GM18507 (cell line): ENCODE measurements around the gene PRKN.
"Not testable (repeated sequence)": the region's sequence is repeated elsewhere in the genome, so short reads cannot be mapped to it uniquely, and the experiment has no call there.

ENCODE experiments used
- DNase-seq: peaks from one replicate; pipeline ENCODE4 v3.0.0; 2011; ENCODE audit warnings: low read depth; ENCODE audit not compliant: insufficient read length; ENCODE audit errors: extremely low spot score
- FAIRE-seq: peaks from 2 replicates; lab custom pipeline; 2011; peaks lifted over from hg19 to GRCh38; lab: Jason Lieb, UNC

The PRKN gene

GRCh38 chr6:161344626-161345025, 1382.9 kb downstream of the PRKN start:
- FAIRE-seq = no peak
- no peak for DNase-seq

- DNase-seq = no peak
- FAIRE-seq = no peak
These were observed 1385.5 kb downstream of the PRKN start for GRCh38 chr6:161342039-161342438.

GRCh38 chr6:161341638-161342037, 1385.9 kb downstream of the PRKN start:
- DNase-seq (no peak), FAIRE-seq (no peak)

- FAIRE-seq = no peak
These were observed 1389.6 kb downstream of the PRKN start for GRCh38 chr6:161338015-161338414.

GRCh38 chr6:161336479-161336878, 1391.1 kb downstream of the PRKN start:
- DNase-seq (no peak), FAIRE-seq (no peak)

More at GRCh38 chr6:161338015-161338414, 1389.6 kb downstream of the PRKN start:
- no peak for DNase-seq

- DNase-seq (no peak), FAIRE-seq (no peak)
These were observed 1394.2 kb downstream of the PRKN start for GRCh38 chr6:161333410-161333809.

GRCh38 chr6:161331402-161332081, 1396.0 kb downstream of the PRKN start:
- not testable (repeated sequence) for FAIRE-seq, DNase-seq

GRCh38 chr6:161327360-161327953, 1400.1 kb downstream of the PRKN start:
- DNase-seq = no peak

GRCh38 chr6:161319231-161319630, 1408.3 kb downstream of the PRKN start:
- DNase-seq (no peak), FAIRE-seq (no peak)

More at GRCh38 chr6:161327360-161327953, 1400.1 kb downstream of the PRKN start:
- FAIRE-seq = no peak

- DNase-seq (no peak), FAIRE-seq (no peak)
These were observed 1409.1 kb downstream of the PRKN start for GRCh38 chr6:161318456-161318855.

GRCh38 chr6:161316531-161316930, 1411.0 kb downstream of the PRKN start:
- DNase-seq = no peak
- no peak for FAIRE-seq

GRCh38 chr6:161315246-161315917, 1412.2 kb downstream of the PRKN start:
- DNase-seq, FAIRE-seq: not testable (repeated sequence)

GRCh38 chr6:161314541-161315245, 1412.9 kb downstream of the PRKN start:
- not testable (repeated sequence) for FAIRE-seq, DNase-seq

- DNase-seq (no peak), FAIRE-seq (no peak)
These were observed 1413.5 kb downstream of the PRKN start for GRCh38 chr6:161313940-161314509.

- FAIRE-seq = not testable (repeated sequence)
These were observed 1414.1 kb downstream of the PRKN start for GRCh38 chr6:161313475-161313874.

GRCh38 chr6:161309774-161310173, 1417.8 kb downstream of the PRKN start:
- not testable (repeated sequence) for FAIRE-seq, DNase-seq

More at GRCh38 chr6:161313475-161313874, 1414.1 kb downstream of the PRKN start:
- not testable (repeated sequence) for DNase-seq

- DNase-seq = no peak
- FAIRE-seq = no peak
These were observed 1419.4 kb downstream of the PRKN start for GRCh38 chr6:161308075-161308655.

GRCh38 chr6:161305860-161306259, 1421.7 kb downstream of the PRKN start:
- no peak for DNase-seq
- no peak for FAIRE-seq

- no peak for FAIRE-seq
- no peak for DNase-seq
These were observed 1423.8 kb downstream of the PRKN start for GRCh38 chr6:161303628-161304340.
